ENCODE results near the gene ZBTB48.

The ZBTB48 gene

GRCh38 chr1:6612641-6613360 is 33.0 kb downstream of the ZBTB48 start:
- peak; percentile 36 for DNase-seq (ENCODE audit: low spot score)

- peak; percentile 97 for DNase-seq (ENCODE audit: low spot score)
Observed at GRCh38 chr1:6613361-6614018, 33.7 kb downstream of the ZBTB48 start, which contains the start of gene PHF13. Gene PHF13, plus strand, starts transcription at chr1:6613731. Its CDS starts 336 bp downstream, at chr1:6614067.

- no peak for DNase-seq (ENCODE audit: low spot score)
Observed at GRCh38 chr1:6614019-6614928, 34.5 kb downstream of the ZBTB48 start.

- DNase-seq (ENCODE audit: low spot score) = no peak
Observed at GRCh38 chr1:6614929-6615785, 35.4 kb downstream of the ZBTB48 start.

GRCh38 chr1:6619045-6619444 is 39.3 kb downstream of the ZBTB48 start:
- DNase-seq (ENCODE audit: low spot score) = no peak

- DNase-seq (ENCODE audit: low spot score) = no peak
Observed at GRCh38 chr1:6621429-6622391, 41.9 kb downstream of the ZBTB48 start.

- no peak for DNase-seq (ENCODE audit: low spot score)
Observed at GRCh38 chr1:6622396-6623152, 42.8 kb downstream of the ZBTB48 start.

GRCh38 chr1:6623269-6623965 is 43.6 kb downstream of the ZBTB48 start:
- no peak for DNase-seq (ENCODE audit: low spot score)

GRCh38 chr1:6624710-6625583 is 45.2 kb downstream of the ZBTB48 start, which contains the start of gene THAP3:
Gene THAP3, plus strand, starts transcription at chr1:6624868. Its CDS starts 351 bp downstream, at chr1:6625219.
- DNase-seq (ENCODE audit: low spot score) = peak; percentile 73

GRCh38 chr1:6625584-6626149 is 45.9 kb downstream of the ZBTB48 start:
- no peak for DNase-seq (ENCODE audit: low spot score)

GRCh38 chr1:6627031-6627430 is 47.2 kb downstream of the ZBTB48 start:
- DNase-seq (ENCODE audit: low spot score) = no peak

- DNase-seq (ENCODE audit: low spot score) = no peak
Observed at GRCh38 chr1:6627841-6628545, 48.2 kb downstream of the ZBTB48 start.

GRCh38 chr1:6628971-6629479 is 49.2 kb downstream of the ZBTB48 start:
- DNase-seq (ENCODE audit: low spot score) = no peak

GRCh38 chr1:6630027-6630426 is 50.2 kb downstream of the ZBTB48 start:
- DNase-seq (ENCODE audit: low spot score) = no peak

GRCh38 chr1:6631058-6631457 is 51.3 kb downstream of the ZBTB48 start:
- DNase-seq (ENCODE audit: low spot score) = no peak

All from SK-N-DZ (cell line).